Measurements from ENCODE around the gene PRKACG.
"Not testable (repeated sequence)": the region's sequence is repeated elsewhere in the genome, so short reads cannot be mapped to it uniquely, and the experiment has no call there.

Gene PRKACG

DNA sequence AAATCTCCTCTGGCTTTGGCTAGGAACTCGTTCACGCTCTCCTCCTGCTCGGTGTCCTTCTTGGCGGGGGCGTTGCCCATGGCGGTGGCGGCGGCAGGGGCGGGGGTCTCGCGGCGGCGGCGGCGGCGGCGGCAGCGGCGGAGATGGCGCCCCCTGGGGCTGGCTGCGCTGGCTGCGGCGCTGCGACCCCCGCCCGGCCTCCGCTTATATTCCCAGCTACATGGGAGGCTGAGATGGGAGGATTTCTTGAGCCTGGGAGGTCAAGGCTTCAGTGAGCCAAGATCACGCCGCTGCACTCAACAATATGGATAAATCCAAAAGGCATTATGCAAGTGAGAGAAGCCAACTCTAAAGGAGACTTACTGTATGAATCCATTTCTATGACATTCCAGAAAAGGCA is at the start of gene PRKACG:
Gene PRKACG, minus strand, starts transcription at position 101 of the 400 bp plus-strand sequence. Its CDS starts 21 bp downstream, at position 80.
- H3K27me3 ChIP-seq (ENCODE audit: control insufficient read depth in 1 of 2, insufficient read depth in 2 of 2, low read length in 2 of 2): no peaks in the 10 kb centered on the region
- H3K4me3 ChIP-seq (ENCODE audit: low read depth in 1 of 2, low read length in 2 of 2): no peak within 1 kb of the TSS
- no peaks in the 10 kb centered on the region for H3K9me3 ChIP-seq (ENCODE audit: control insufficient read depth in 1 of 2, low read length in 2 of 2)
- H3K9ac ChIP-seq (ENCODE audit: low read depth in 1 of 2, low read length in 2 of 2): no peak within 1 kb of the TSS
- H3K27ac ChIP-seq (ENCODE audit: low read depth, low read length): no peak within 1 kb of the TSS
- no peaks in the 10 kb centered on the region for H3K4me1 ChIP-seq (ENCODE audit: control insufficient read depth in 1 of 2, insufficient read depth in 2 of 2, low read length in 2 of 2)
- peaks cover 0 to 6% of the 10 kb centered on the region in 2 donors for H3K36me3 ChIP-seq (ENCODE audit: control insufficient read depth in 1 of 2, insufficient read depth in 2 of 2, low read length in 2 of 2)

DNA sequence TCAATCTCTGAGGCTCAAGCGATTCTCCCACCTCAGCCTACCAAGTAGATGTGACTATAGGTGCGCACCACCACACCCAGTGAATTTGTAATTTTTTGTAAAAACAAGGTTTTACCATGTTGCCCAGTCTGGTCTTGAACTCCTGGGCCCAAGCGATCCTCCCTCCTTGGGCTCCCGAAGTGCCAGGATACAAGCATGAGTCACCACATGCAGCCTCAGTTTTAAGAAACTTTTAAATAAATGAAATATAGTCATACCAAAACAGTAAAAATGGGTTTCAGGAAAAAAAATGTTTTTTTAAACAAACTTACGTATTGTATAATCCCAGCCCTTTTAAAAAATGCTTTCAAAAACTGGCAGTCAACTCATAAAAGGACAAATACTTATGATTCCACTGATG is 48.3 kb upstream of the PRKACG start:
- H3K4me1 ChIP-seq (ENCODE audit: control insufficient read depth in 1 of 2, insufficient read depth in 2 of 2, low read length in 2 of 2): no peaks in the 10 kb centered on the region
- H3K36me3 ChIP-seq (ENCODE audit: control insufficient read depth in 1 of 2, insufficient read depth in 2 of 2, low read length in 2 of 2): peaks cover under 1 to 31% of the 10 kb centered on the region in 2 donors
- H3K27me3 ChIP-seq (ENCODE audit: control insufficient read depth in 1 of 2, insufficient read depth in 2 of 2, low read length in 2 of 2): no peaks in the 10 kb centered on the region
- H3K27ac ChIP-seq (ENCODE audit: low read depth, low read length): no peak overlapping the region
- H3K9ac ChIP-seq (ENCODE audit: low read depth in 1 of 2, low read length in 2 of 2): no peak overlapping the region
- no peaks in the 10 kb centered on the region for H3K9me3 ChIP-seq (ENCODE audit: control insufficient read depth in 1 of 2, low read length in 2 of 2)
- H3K4me3 ChIP-seq (ENCODE audit: low read depth in 1 of 2, low read length in 2 of 2): no peak overlapping the region

DNA sequence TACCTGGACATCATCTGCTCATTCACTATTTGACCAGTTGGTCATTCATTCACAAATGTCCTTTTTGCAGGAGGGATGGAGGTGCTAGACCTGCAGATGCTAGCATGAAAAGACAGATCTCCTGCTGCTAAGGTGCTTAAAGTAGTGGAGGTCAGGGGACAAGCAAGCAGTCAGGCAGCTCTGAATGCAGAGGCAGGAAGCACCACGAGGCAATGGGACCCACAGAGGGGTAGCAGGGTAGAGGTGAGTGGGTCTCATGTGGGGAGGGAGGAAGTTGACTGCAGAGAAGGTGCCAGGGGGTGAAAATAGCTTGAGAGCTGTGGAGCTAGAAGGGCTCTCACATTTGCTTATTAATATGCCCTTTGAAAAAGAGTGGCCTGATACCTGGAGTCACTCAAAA is 46.9 kb upstream of the PRKACG start:
- Histone ChIP-seq H3K9me3 (ENCODE audit: control insufficient read depth in 1 of 2, low read length in 2 of 2) (no peaks in the 10 kb centered on the region), H3K9ac (ENCODE audit: low read depth in 1 of 2, low read length in 2 of 2) (no peak overlapping the region), H3K4me1 (ENCODE audit: control insufficient read depth in 1 of 2, insufficient read depth in 2 of 2, low read length in 2 of 2) (no peaks in the 10 kb centered on the region), H3K27me3 (ENCODE audit: control insufficient read depth in 1 of 2, insufficient read depth in 2 of 2, low read length in 2 of 2) (no peaks in the 10 kb centered on the region), H3K4me3 (ENCODE audit: low read depth in 1 of 2, low read length in 2 of 2) (no peak overlapping the region), H3K27ac (ENCODE audit: low read depth, low read length) (no peak overlapping the region), H3K36me3 (ENCODE audit: control insufficient read depth in 1 of 2, insufficient read depth in 2 of 2, low read length in 2 of 2) (peaks cover 0 to 28% of the 10 kb centered on the region in 2 donors)

DNA sequence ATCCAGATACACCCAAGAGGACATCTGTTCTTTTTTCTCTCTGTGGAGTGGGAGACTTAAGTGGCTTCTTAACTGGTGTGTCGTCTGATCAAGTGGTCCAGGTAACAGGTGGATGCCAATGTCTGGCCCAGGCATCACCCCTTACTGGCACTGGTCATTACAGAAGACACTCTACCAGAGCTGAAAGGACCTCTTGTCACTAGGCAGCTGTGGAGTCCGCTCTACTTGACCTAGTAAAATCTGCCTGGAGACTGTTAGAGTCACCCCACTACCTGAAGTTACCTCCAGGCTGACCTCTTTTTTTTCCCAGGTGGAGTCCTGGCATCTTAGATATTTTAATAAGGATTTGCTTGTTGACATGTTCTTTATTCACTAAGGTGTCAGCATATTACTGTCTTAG is 44.2 kb upstream of the PRKACG start:
- H3K9ac ChIP-seq (ENCODE audit: low read depth in 1 of 2, low read length in 2 of 2): no peak overlapping the region
- no peaks in the 10 kb centered on the region for H3K4me1 ChIP-seq (ENCODE audit: control insufficient read depth in 1 of 2, insufficient read depth in 2 of 2, low read length in 2 of 2)
- no peaks in the 10 kb centered on the region for H3K27me3 ChIP-seq (ENCODE audit: control insufficient read depth in 1 of 2, insufficient read depth in 2 of 2, low read length in 2 of 2)
- H3K4me3 ChIP-seq (ENCODE audit: low read depth in 1 of 2, low read length in 2 of 2): no peak overlapping the region
- H3K27ac ChIP-seq (ENCODE audit: low read depth, low read length): no peak overlapping the region
- H3K36me3 ChIP-seq (ENCODE audit: control insufficient read depth in 1 of 2, insufficient read depth in 2 of 2, low read length in 2 of 2): peaks cover 5 to 28% of the 10 kb centered on the region in 2 donors
- H3K9me3 ChIP-seq (ENCODE audit: control insufficient read depth in 1 of 2, low read length in 2 of 2): no peaks in the 10 kb centered on the region

DNA sequence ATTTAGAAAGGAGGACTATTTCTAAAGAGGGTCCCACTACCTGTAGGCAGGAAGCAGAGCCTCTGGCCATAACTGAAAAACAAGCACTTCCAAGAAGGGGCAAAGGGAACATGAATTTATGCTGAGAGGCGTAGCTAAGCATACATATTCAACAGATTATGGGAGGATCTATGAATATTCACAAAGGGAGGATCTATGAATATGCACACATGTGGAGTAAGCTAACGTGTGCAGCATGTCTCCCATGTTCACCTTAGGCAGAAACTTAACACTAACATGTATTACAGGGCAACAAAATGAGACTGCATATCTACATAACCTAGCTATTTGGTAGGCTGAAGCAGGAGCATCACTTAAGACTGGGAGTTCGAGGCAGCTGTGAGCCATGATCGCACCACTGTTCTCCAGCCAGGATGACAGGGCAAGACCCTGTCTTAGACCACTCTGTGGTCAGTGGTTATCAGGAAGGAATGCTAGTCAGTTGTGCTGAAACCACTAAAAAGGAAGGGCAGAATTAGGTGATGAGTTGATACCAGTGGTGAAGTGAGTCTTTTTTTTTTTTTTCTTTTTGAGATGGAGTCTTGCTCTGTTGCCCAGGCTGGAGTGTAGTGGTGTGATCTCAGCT is 42.4 kb upstream of the PRKACG start:
- H3K36me3 ChIP-seq (ENCODE audit: control insufficient read depth in 1 of 2, insufficient read depth in 2 of 2, low read length in 2 of 2): peaks cover 5 to 28% of the 10 kb centered on the region in 2 donors
- no peak overlapping the region for H3K9ac ChIP-seq (ENCODE audit: low read depth in 1 of 2, low read length in 2 of 2)
- H3K4me3 ChIP-seq (ENCODE audit: low read depth in 1 of 2, low read length in 2 of 2): no peak overlapping the region
- no peaks in the 10 kb centered on the region for H3K27me3 ChIP-seq (ENCODE audit: control insufficient read depth in 1 of 2, insufficient read depth in 2 of 2, low read length in 2 of 2)
- no peak overlapping the region for H3K27ac ChIP-seq (ENCODE audit: low read depth, low read length)
- H3K9me3 ChIP-seq (ENCODE audit: control insufficient read depth in 1 of 2, low read length in 2 of 2): no peaks in the 10 kb centered on the region
- H3K4me1 ChIP-seq (ENCODE audit: control insufficient read depth in 1 of 2, insufficient read depth in 2 of 2, low read length in 2 of 2): no peaks in the 10 kb centered on the region

DNA sequence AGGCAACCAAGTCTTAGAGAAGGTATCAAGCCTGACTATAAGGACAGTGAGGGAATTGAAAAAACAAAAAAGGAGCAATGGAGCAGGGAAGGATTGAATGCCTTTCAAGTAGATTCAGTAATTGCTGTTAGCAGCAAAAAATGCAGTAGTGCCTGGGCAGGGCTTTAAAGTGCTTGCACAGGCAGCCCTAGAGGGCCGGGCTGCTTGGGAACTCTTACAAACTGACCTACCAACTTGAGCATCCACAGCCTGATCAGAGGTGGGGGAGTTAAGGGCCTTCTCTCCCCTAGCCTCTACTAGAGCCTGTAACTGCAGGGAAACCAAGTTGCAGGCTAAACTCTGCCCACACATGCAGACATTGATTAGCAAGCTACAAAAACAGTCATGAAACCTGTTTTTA is 41.1 kb upstream of the PRKACG start:
- H3K4me3 ChIP-seq (ENCODE audit: low read depth in 1 of 2, low read length in 2 of 2): no peak overlapping the region
- peaks cover 5 to 18% of the 10 kb centered on the region in 2 donors for H3K36me3 ChIP-seq (ENCODE audit: control insufficient read depth in 1 of 2, insufficient read depth in 2 of 2, low read length in 2 of 2)

DNA sequence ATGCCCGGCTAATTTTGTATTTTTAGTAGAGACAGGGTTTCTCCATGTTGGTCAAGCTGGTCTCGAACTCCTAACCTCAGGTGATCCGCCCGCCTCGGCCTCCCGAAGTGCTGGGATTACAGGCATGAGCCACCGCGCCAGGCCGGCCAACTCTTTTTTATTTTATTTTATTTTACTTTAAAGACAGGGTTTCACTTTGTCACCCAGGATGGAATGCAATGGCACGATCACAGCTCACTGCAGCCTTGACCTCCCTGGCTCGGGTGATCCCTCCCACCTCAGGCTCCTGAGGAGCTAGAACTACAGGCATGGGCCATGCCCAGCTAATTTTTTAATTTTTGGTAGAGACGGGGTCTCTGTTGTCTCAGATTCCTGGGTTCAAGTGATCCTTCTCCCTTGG is 37.0 kb upstream of the PRKACG start:
- not testable (repeated sequence) for H3K9me3 ChIP-seq (ENCODE audit: control insufficient read depth in 1 of 2, low read length in 2 of 2); H3K27me3 ChIP-seq (ENCODE audit: control insufficient read depth in 1 of 2, insufficient read depth in 2 of 2, low read length in 2 of 2); H3K4me1 ChIP-seq (ENCODE audit: control insufficient read depth in 1 of 2, insufficient read depth in 2 of 2, low read length in 2 of 2); H3K27ac ChIP-seq (ENCODE audit: low read depth, low read length); H3K9ac ChIP-seq (ENCODE audit: low read depth in 1 of 2, low read length in 2 of 2); H3K4me3 ChIP-seq (ENCODE audit: low read depth in 1 of 2, low read length in 2 of 2)
- peaks cover 5 to 30% of the 10 kb centered on the region in 2 donors for H3K36me3 ChIP-seq (ENCODE audit: control insufficient read depth in 1 of 2, insufficient read depth in 2 of 2, low read length in 2 of 2)

More for the DNA sequence above, 41.1 kb upstream of the PRKACG start:
- H3K27ac ChIP-seq (ENCODE audit: low read depth, low read length): no peak overlapping the region
- H3K9me3 ChIP-seq (ENCODE audit: control insufficient read depth in 1 of 2, low read length in 2 of 2): no peaks in the 10 kb centered on the region
- H3K4me1 ChIP-seq (ENCODE audit: control insufficient read depth in 1 of 2, insufficient read depth in 2 of 2, low read length in 2 of 2): no peaks in the 10 kb centered on the region
- no peak overlapping the region for H3K9ac ChIP-seq (ENCODE audit: low read depth in 1 of 2, low read length in 2 of 2)
- H3K27me3 ChIP-seq (ENCODE audit: control insufficient read depth in 1 of 2, insufficient read depth in 2 of 2, low read length in 2 of 2): no peaks in the 10 kb centered on the region

DNA sequence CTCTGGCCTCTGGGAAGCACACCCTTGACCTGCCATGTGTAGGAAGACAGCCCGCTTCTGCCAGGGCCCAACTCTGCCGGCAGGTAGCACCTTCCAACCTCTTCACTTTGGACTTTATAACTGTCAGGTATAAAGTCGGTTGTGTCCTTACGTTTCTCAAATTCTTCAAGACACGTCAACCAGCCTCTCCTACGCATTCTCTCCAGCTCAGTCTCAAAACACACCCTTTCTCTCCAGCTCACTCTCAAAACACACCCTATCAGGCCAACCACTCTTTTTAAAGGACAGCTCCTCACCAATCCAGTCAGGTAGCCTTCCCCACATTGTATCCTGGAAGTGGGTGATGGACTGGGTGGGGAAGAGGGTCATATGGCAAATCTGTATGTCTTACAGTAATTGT is 35.2 kb upstream of the PRKACG start:
- H3K27ac ChIP-seq (ENCODE audit: low read depth, low read length): no peak overlapping the region
- peaks cover 5 to 30% of the 10 kb centered on the region in 2 donors for H3K36me3 ChIP-seq (ENCODE audit: control insufficient read depth in 1 of 2, insufficient read depth in 2 of 2, low read length in 2 of 2)
- H3K27me3 ChIP-seq (ENCODE audit: control insufficient read depth in 1 of 2, insufficient read depth in 2 of 2, low read length in 2 of 2): no peaks in the 10 kb centered on the region
- H3K9me3 ChIP-seq (ENCODE audit: control insufficient read depth in 1 of 2, low read length in 2 of 2): no peaks in the 10 kb centered on the region
- no peak overlapping the region for H3K9ac ChIP-seq (ENCODE audit: low read depth in 1 of 2, low read length in 2 of 2)
- H3K4me1 ChIP-seq (ENCODE audit: control insufficient read depth in 1 of 2, insufficient read depth in 2 of 2, low read length in 2 of 2): peaks cover 5 to 7% of the 10 kb centered on the region in 2 donors
- H3K4me3 ChIP-seq (ENCODE audit: low read depth in 1 of 2, low read length in 2 of 2): no peak overlapping the region

DNA sequence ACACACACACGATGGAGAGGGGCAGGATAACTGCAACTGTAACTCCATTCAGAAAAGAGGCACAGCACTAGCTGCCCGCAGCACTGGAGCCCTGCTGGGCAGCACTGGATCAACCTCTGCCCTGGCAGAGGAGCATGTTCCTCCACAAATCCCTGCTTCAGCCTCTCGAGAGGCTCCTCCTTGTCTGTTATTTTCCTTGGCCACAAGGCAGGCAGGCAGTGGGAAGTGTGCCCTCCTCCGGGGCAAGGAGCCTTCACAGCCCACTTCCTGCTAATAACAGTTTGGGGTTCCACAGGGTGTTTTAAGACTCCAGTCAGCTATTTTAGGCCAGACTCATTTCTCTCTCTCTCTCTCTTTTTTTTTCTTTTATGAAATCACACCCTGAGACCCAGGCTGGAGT is 33.5 kb upstream of the PRKACG start:
- peaks cover 5 to 7% of the 10 kb centered on the region in 2 donors for H3K4me1 ChIP-seq (ENCODE audit: control insufficient read depth in 1 of 2, insufficient read depth in 2 of 2, low read length in 2 of 2)
- H3K36me3 ChIP-seq (ENCODE audit: control insufficient read depth in 1 of 2, insufficient read depth in 2 of 2, low read length in 2 of 2): peaks cover 0 to 27% of the 10 kb centered on the region in 2 donors
- no peak overlapping the region for H3K4me3 ChIP-seq (ENCODE audit: low read depth in 1 of 2, low read length in 2 of 2)
- H3K27me3 ChIP-seq (ENCODE audit: control insufficient read depth in 1 of 2, insufficient read depth in 2 of 2, low read length in 2 of 2): no peaks in the 10 kb centered on the region
- H3K9me3 ChIP-seq (ENCODE audit: control insufficient read depth in 1 of 2, low read length in 2 of 2): no peaks in the 10 kb centered on the region
- H3K27ac ChIP-seq (ENCODE audit: low read depth, low read length): no peak overlapping the region
- no peak overlapping the region for H3K9ac ChIP-seq (ENCODE audit: low read depth in 1 of 2, low read length in 2 of 2)

DNA sequence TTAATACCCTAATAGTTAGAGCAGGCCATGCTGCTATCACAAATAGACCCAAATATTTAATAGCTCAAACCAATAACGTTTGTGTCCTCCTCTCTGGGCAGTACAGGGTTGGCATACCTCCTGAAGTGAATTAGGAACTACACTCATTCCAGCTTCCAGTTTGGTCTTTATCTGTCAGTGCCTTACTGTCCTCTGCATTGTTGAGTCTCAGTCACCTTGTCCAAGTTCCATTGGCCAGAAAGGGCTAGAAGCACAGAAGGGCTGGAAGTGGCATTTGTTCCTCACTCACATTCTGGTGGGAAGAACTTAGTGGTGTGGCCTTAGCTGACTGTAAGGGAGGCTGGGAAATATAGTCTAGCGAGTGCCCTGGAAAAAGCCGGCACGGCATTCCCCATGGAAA is 32.8 kb upstream of the PRKACG start:
- H3K27ac ChIP-seq (ENCODE audit: low read depth, low read length): no peak overlapping the region
- peaks cover 5 to 7% of the 10 kb centered on the region in 2 donors for H3K4me1 ChIP-seq (ENCODE audit: control insufficient read depth in 1 of 2, insufficient read depth in 2 of 2, low read length in 2 of 2)
- H3K36me3 ChIP-seq (ENCODE audit: control insufficient read depth in 1 of 2, insufficient read depth in 2 of 2, low read length in 2 of 2): peaks cover 0 to 27% of the 10 kb centered on the region in 2 donors
- H3K4me3 ChIP-seq (ENCODE audit: low read depth in 1 of 2, low read length in 2 of 2): no peak overlapping the region
- no peak overlapping the region for H3K9ac ChIP-seq (ENCODE audit: low read depth in 1 of 2, low read length in 2 of 2)
- H3K9me3 ChIP-seq (ENCODE audit: control insufficient read depth in 1 of 2, low read length in 2 of 2): no peaks in the 10 kb centered on the region
- H3K27me3 ChIP-seq (ENCODE audit: control insufficient read depth in 1 of 2, insufficient read depth in 2 of 2, low read length in 2 of 2): no peaks in the 10 kb centered on the region
